ENCODE measurements around the gene METAP1.

The METAP1 gene

GRCh38 chr4:98996056-98996764 is 689 bp downstream of the METAP1 start:
- peak; percentile 4; the same call in 2 of the 3 replicates for ATAC-seq
- TF ChIP-seq GLIS3 (CRISPR knock-in tag; IDR thresholded peaks at IDR 0.05), result no peak
- TF ChIP-seq, protein P1, sequence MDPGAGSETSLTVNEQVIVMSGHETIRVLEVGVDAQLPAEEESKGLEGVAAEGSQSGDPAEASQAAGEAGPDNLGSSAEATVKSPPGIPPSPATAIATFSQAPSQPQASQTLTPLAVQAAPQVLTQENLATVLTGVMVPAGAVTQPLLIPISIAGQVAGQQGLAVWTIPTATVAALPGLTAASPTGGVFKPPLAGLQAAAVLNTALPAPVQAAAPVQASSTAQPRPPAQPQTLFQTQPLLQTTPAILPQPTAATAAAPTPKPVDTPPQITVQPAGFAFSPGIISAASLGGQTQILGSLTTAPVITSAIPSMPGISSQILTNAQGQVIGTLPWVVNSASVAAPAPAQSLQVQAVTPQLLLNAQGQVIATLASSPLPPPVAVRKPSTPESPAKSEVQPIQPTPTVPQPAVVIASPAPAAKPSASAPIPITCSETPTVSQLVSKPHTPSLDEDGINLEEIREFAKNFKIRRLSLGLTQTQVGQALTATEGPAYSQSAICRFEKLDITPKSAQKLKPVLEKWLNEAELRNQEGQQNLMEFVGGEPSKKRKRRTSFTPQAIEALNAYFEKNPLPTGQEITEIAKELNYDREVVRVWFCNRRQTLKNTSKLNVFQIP (CRISPR knock-in tag; IDR thresholded peaks at IDR 0.05; ENCODE audit: borderline replicate concordance, low read depth), result no peak
- no peak for TF ChIP-seq ZNF565 (CRISPR knock-in tag; conservative IDR thresholded peaks at IDR 0.05; ENCODE audit: low read depth)
- no peak for TF ChIP-seq TCF4 (CRISPR knock-in tag; IDR thresholded peaks at IDR 0.05; ENCODE audit: borderline replicate concordance)
- no peak for TF ChIP-seq TOX (CRISPR knock-in tag; IDR thresholded peaks at IDR 0.05; ENCODE audit: borderline replicate concordance)
- TF ChIP-seq PPARA (CRISPR knock-in tag; IDR thresholded peaks at IDR 0.05; ENCODE audit: borderline replicate concordance), result no peak
- TF ChIP-seq ZFP3 (CRISPR knock-in tag; IDR thresholded peaks at IDR 0.05), result no peak
- TF ChIP-seq ESRRG (CRISPR knock-in tag; IDR thresholded peaks at IDR 0.05), result no peak

DNA sequence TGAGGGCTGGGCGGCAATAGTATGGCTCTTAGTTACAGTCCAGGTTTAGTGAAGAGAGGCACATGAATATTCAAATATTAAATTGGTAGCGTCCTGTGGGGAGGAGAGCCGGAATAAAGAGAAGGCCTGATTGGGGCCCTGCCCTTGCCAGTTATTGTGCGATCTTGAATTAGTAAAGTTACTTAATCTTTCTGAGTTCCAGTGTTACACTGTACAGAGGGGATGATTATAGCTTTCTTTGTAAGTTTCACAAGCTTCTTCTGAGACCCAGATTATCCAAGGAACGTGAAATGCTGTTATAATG is 1.2 kb downstream of the METAP1 start:
- ATAC-seq, result no peak

GRCh38 chr4:98997166-98997565 is 1.6 kb downstream of the METAP1 start:
- no peak for ATAC-seq
- TF ChIP-seq GLIS3 (CRISPR knock-in tag; IDR thresholded peaks at IDR 0.05) (no peak), TCF4 (CRISPR knock-in tag; IDR thresholded peaks at IDR 0.05; ENCODE audit: borderline replicate concordance) (no peak), ISL1 (CRISPR knock-in tag; IDR thresholded peaks at IDR 0.05) (no peak), CSDC2 (CRISPR knock-in tag; IDR thresholded peaks at IDR 0.05) (no peak), ESRRG (CRISPR knock-in tag; IDR thresholded peaks at IDR 0.05) (no peak), CREB5 (CRISPR knock-in tag; IDR thresholded peaks at IDR 0.05; ENCODE audit: low read depth) (no peak), CSRNP3 (CRISPR knock-in tag; IDR thresholded peaks at IDR 0.05) (no peak), PPARA (CRISPR knock-in tag; IDR thresholded peaks at IDR 0.05; ENCODE audit: borderline replicate concordance) (no peak), ARNTL (CRISPR knock-in tag; IDR thresholded peaks at IDR 0.05; ENCODE audit: borderline replicate concordance, low read depth) (no peak), ZFP3 (CRISPR knock-in tag; IDR thresholded peaks at IDR 0.05) (no peak), ZNF565 (CRISPR knock-in tag; conservative IDR thresholded peaks at IDR 0.05; ENCODE audit: low read depth) (no peak), OSR1 (CRISPR knock-in tag; IDR thresholded peaks at IDR 0.05) (no peak), TOX (CRISPR knock-in tag; IDR thresholded peaks at IDR 0.05; ENCODE audit: borderline replicate concordance) (no peak), RARB (CRISPR knock-in tag; IDR thresholded peaks at IDR 0.05) (no peak), ZFP30 (CRISPR knock-in tag; IDR thresholded peaks at IDR 0.05) (no peak), SNAI2 (CRISPR knock-in tag; IDR thresholded peaks at IDR 0.05) (no peak), TSHZ2 (CRISPR knock-in tag; IDR thresholded peaks at IDR 0.05) (no peak)
- TF ChIP-seq, protein P1 (CRISPR knock-in tag; IDR thresholded peaks at IDR 0.05; ENCODE audit: borderline replicate concordance, low read depth), result no peak

More for the DNA sequence above, 1.2 kb downstream of the METAP1 start:
- no peak for TF ChIP-seq ZNF565 (CRISPR knock-in tag; conservative IDR thresholded peaks at IDR 0.05; ENCODE audit: low read depth)
- TF ChIP-seq TOX (CRISPR knock-in tag; IDR thresholded peaks at IDR 0.05; ENCODE audit: borderline replicate concordance), result no peak
- no peak for TF ChIP-seq RARB (CRISPR knock-in tag; IDR thresholded peaks at IDR 0.05)
- no peak for TF ChIP-seq ZNF70 (CRISPR knock-in tag; IDR thresholded peaks at IDR 0.05)
- TF ChIP-seq ZNF8 (CRISPR knock-in tag; IDR thresholded peaks at IDR 0.05), result no peak
- TF ChIP-seq, protein P2, sequence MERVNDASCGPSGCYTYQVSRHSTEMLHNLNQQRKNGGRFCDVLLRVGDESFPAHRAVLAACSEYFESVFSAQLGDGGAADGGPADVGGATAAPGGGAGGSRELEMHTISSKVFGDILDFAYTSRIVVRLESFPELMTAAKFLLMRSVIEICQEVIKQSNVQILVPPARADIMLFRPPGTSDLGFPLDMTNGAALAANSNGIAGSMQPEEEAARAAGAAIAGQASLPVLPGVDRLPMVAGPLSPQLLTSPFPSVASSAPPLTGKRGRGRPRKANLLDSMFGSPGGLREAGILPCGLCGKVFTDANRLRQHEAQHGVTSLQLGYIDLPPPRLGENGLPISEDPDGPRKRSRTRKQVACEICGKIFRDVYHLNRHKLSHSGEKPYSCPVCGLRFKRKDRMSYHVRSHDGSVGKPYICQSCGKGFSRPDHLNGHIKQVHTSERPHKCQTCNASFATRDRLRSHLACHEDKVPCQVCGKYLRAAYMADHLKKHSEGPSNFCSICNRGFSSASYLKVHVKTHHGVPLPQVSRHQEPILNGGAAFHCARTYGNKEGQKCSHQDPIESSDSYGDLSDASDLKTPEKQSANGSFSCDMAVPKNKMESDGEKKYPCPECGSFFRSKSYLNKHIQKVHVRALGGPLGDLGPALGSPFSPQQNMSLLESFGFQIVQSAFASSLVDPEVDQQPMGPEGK (CRISPR knock-in tag; IDR thresholded peaks at IDR 0.05; ENCODE audit: borderline replicate concordance), result no peak
- TF ChIP-seq CSDC2 (CRISPR knock-in tag; IDR thresholded peaks at IDR 0.05), result no peak
- TF ChIP-seq CREB5 (CRISPR knock-in tag; IDR thresholded peaks at IDR 0.05; ENCODE audit: low read depth), result no peak
- no peak for TF ChIP-seq ZC3H10 (CRISPR knock-in tag; IDR thresholded peaks at IDR 0.05)

Measured in SK-N-SH treated with all-trans-retinoic acid at 6 μM for 48 hours (cell line).